Measurements from ENCODE around the gene SLC16A4. TPM values are rescaled to one million over a fixed set of nuclear protein-coding genes. Genes with fewer than 3 reads are reported as not detected.

Gene SLC16A4
- total and polyA plus RNA-seq, 2 experiments from 2014 or later: 15.6 to 28.1 TPM

DNA sequence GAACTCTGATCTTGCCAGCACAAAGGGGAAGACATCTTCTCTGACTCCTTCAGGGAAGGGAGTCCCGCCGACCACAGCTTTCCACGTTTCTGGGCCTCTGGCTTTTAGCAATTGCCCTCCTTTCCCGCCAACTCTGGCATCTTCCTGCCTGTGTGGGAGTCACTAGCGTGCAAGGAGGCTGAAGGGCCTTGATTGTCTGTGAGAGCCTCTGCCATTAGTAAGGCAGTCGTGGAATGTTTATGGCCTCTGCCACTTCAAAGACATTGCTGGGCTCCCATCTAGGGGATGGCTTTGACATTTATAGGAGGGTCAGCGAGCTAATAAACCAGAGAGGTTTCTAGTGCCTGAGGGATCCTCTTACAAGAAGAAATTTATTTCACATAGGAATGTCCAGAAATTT lies 45.8 kb upstream of the SLC16A4 start:
- in situ Hi-C loops (cut with MboI): no loop called here
- peak; percentile 15 for DNase-seq
- H3K4me3 ChIP-seq: no peak overlapping the region
- no peaks in the 10 kb centered on the region for H3K9me2 ChIP-seq (ENCODE audit: insufficient read depth)
- H3K27ac ChIP-seq: no peak overlapping the region
- H3K9ac ChIP-seq: no peak overlapping the region
- no peaks in the 10 kb centered on the region for H3K36me3 ChIP-seq (ENCODE audit: low read depth)
- TF ChIP-seq EZH2 (IDR thresholded peaks at IDR 0.05; ENCODE audit: insufficient read depth, poor library complexity, severe bottlenecking) (no peak), EZH2phosphoT487 (IDR thresholded peaks at IDR 0.05; ENCODE audit: insufficient read depth, low read depth) (no peak)
- no peak overlapping the region for H2AFZ ChIP-seq
- 61 to 72% methylated on average over 7 of the region's 7 CpGs for WGBS, 2 experiments (ENCODE audit: low coverage in 1 of 2, low lambda C conversion rate in 2 of 2, missing lambda C conversion rate in 2 of 2)
- no peaks in the 10 kb centered on the region for H3K79me2 ChIP-seq (ENCODE audit: insufficient read depth)
- H3K4me1 ChIP-seq (ENCODE audit: insufficient read depth): peaks cover 11% of the 10 kb centered on the region
- no peaks in the 10 kb centered on the region; the same call in 1 of the 2 replicates for H3K27me3 ChIP-seq (replicated peaks; ENCODE audit: insufficient read depth)
- H3F3A ChIP-seq (ENCODE audit: insufficient read depth): 0 out of 2 replicates have a peak, but pooled peaks cover 5% of the 10 kb centered on the region
- H4K20me1 ChIP-seq (ENCODE audit: insufficient read depth): no peaks in the 10 kb centered on the region
- H3K9me3 ChIP-seq (ENCODE audit: low read depth): no peaks in the 10 kb centered on the region
- H3K4me2 ChIP-seq (ENCODE audit: unreplicated experiment): no peak overlapping the region

- Histone ChIP-seq H3K36me3 (ENCODE audit: low read depth) (no peaks in the 10 kb centered on the region), H3K9me2 (ENCODE audit: insufficient read depth) (no peaks in the 10 kb centered on the region), H3K79me2 (ENCODE audit: insufficient read depth) (no peaks in the 10 kb centered on the region), H3K9ac (no peak overlapping the region), H3F3A (ENCODE audit: insufficient read depth) (no peaks in the 10 kb centered on the region), H3K27ac (no peak overlapping the region), H3K4me2 (ENCODE audit: unreplicated experiment) (no peak overlapping the region), H3K4me3 (no peak overlapping the region), H3K4me1 (ENCODE audit: insufficient read depth) (no peaks in the 10 kb centered on the region), H2AFZ (no peak overlapping the region), H3K9me3 (ENCODE audit: low read depth) (no peaks in the 10 kb centered on the region), H3K27me3 (replicated peaks; ENCODE audit: insufficient read depth) (no peaks in the 10 kb centered on the region; the same call in 1 of the 2 replicates), H4K20me1 (ENCODE audit: insufficient read depth) (no peaks in the 10 kb centered on the region)
- 78 to 94% methylated on average over 3 of the region's 3 CpGs for WGBS, 2 experiments (ENCODE audit: low coverage in 1 of 2, low lambda C conversion rate in 2 of 2, missing lambda C conversion rate in 2 of 2)
- DNase-seq: no peak
- TF ChIP-seq EZH2phosphoT487 (IDR thresholded peaks at IDR 0.05; ENCODE audit: insufficient read depth, low read depth): no peak
- TF ChIP-seq EZH2 (IDR thresholded peaks at IDR 0.05; ENCODE audit: insufficient read depth, poor library complexity, severe bottlenecking): no peak
- in situ Hi-C loops (cut with MboI): no loop called here
Observed at GRCh38 chr1:110434946-110435345, 44.1 kb upstream of the SLC16A4 start.

DNA sequence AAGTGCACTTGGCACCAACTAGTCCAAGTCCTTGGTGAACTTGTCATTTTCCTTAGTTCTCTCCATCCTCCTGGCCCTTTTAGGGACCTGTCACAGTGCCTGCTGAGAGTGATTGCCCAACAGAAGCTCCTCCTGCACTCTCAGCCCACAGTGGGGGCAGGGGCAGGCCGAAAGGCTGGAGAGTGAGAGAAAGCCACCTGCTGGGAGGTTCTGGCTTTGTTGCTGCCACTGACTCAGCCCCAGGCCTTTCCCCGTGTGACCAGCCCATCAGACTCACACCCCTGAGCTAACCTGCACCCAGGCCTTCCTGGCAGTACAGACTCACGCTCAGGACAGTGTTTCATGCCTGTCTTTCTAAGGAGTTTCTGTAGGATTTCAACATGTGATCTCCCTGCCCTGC lies 43.0 kb upstream of the SLC16A4 start:
- Histone ChIP-seq H3K36me3 (ENCODE audit: low read depth) (no peaks in the 10 kb centered on the region), H3K27ac (no peak overlapping the region), H3K9me2 (ENCODE audit: insufficient read depth) (no peaks in the 10 kb centered on the region), H3K4me2 (ENCODE audit: unreplicated experiment) (no peak overlapping the region), H3K9me3 (ENCODE audit: low read depth) (no peaks in the 10 kb centered on the region), H3K4me3 (no peak overlapping the region), H3K9ac (no peak overlapping the region), H3K4me1 (ENCODE audit: insufficient read depth) (no peaks in the 10 kb centered on the region), H3F3A (ENCODE audit: insufficient read depth) (no peaks in the 10 kb centered on the region), H3K27me3 (replicated peaks; ENCODE audit: insufficient read depth) (peaks cover 3% of the 10 kb centered on the region), H3K79me2 (ENCODE audit: insufficient read depth) (no peaks in the 10 kb centered on the region), H4K20me1 (ENCODE audit: insufficient read depth) (no peaks in the 10 kb centered on the region), H2AFZ (no peak overlapping the region)
- 34 to 45% methylated on average over 3 of the region's 3 CpGs for WGBS, 2 experiments (ENCODE audit: low coverage in 1 of 2, low lambda C conversion rate in 2 of 2, missing lambda C conversion rate in 2 of 2)
- in situ Hi-C loops (cut with MboI): no loop called here
- peak; percentile 61 for DNase-seq
- no peak for TF ChIP-seq EZH2phosphoT487 (IDR thresholded peaks at IDR 0.05; ENCODE audit: insufficient read depth, low read depth)
- TF ChIP-seq EZH2 (IDR thresholded peaks at IDR 0.05; ENCODE audit: insufficient read depth, poor library complexity, severe bottlenecking): no peak

DNA sequence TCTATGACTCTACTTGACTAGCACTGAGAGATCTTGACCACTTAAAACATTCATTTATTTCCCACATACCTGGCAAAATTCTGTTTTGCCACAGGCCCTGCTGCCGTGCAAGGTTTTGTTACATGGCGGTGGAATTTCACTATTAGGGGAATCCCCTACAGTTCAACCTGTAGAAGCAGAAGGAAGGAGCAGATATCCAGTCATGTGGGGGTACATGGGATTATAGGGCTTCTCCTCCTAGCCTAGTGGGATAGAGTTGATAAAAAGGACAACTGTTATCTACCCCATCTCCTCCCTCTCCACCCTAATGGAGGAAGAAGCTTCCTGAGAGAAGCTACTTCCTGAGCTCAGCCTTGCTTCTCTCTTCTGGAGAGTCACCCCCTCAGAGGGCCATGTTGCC lies 42.4 kb upstream of the SLC16A4 start:
- WGBS, 2 experiments (ENCODE audit: low coverage in 1 of 2, low lambda C conversion rate in 2 of 2, missing lambda C conversion rate in 2 of 2): 86 to 89% methylated on average over 2 of the region's 2 CpGs
- Histone ChIP-seq H3F3A (ENCODE audit: insufficient read depth) (no peaks in the 10 kb centered on the region), H3K9me2 (ENCODE audit: insufficient read depth) (no peaks in the 10 kb centered on the region), H3K4me3 (no peak overlapping the region), H3K27ac (no peak overlapping the region), H3K27me3 (replicated peaks; ENCODE audit: insufficient read depth) (peaks cover 9% of the 10 kb centered on the region), H4K20me1 (ENCODE audit: insufficient read depth) (no peaks in the 10 kb centered on the region), H2AFZ (no peak overlapping the region), H3K9me3 (ENCODE audit: low read depth) (no peaks in the 10 kb centered on the region), H3K9ac (no peak overlapping the region), H3K4me1 (ENCODE audit: insufficient read depth) (no peaks in the 10 kb centered on the region), H3K4me2 (ENCODE audit: unreplicated experiment) (no peak overlapping the region), H3K79me2 (ENCODE audit: insufficient read depth) (no peaks in the 10 kb centered on the region), H3K36me3 (ENCODE audit: low read depth) (no peaks in the 10 kb centered on the region)
- TF ChIP-seq EZH2phosphoT487 (IDR thresholded peaks at IDR 0.05; ENCODE audit: insufficient read depth, low read depth) (no peak), EZH2 (IDR thresholded peaks at IDR 0.05; ENCODE audit: insufficient read depth, poor library complexity, severe bottlenecking) (no peak)
- no peak for DNase-seq
- in situ Hi-C loops (cut with MboI): no loop called here

DNA sequence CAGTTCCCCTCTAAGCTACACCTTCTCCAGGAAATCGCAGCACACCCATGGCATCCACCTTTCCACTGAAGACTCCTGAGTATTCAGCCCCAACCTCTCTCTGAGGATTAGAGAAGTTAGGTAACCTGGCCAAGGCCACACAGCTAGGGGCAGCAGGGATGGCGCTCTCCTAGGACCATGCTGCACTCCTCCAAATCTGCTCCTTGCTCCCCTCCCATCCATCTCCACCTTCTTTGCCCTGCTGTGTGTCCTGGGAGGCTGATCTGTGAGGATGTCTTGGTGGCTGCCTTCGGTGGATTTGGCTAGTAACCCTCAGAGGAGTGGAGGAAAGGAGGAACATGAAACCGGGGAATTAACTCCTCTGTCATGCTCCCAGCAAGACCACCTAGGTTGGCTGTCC lies 40.1 kb upstream of the SLC16A4 start:
- Histone ChIP-seq H3K27me3 (replicated peaks; ENCODE audit: insufficient read depth) (peaks cover 10% of the 10 kb centered on the region), H3K9ac (no peak overlapping the region), H3K79me2 (ENCODE audit: insufficient read depth) (no peaks in the 10 kb centered on the region), H3K4me3 (no peak overlapping the region), H3K4me2 (ENCODE audit: unreplicated experiment) (no peak overlapping the region), H3K4me1 (ENCODE audit: insufficient read depth) (no peaks in the 10 kb centered on the region), H4K20me1 (ENCODE audit: insufficient read depth) (no peaks in the 10 kb centered on the region), H3K9me2 (ENCODE audit: insufficient read depth) (no peaks in the 10 kb centered on the region), H3K27ac (no peak overlapping the region), H3K36me3 (ENCODE audit: low read depth) (no peaks in the 10 kb centered on the region), H3K9me3 (ENCODE audit: low read depth) (no peaks in the 10 kb centered on the region), H2AFZ (no peak overlapping the region), H3F3A (ENCODE audit: insufficient read depth) (no peaks in the 10 kb centered on the region)
- no peak for TF ChIP-seq EZH2 (IDR thresholded peaks at IDR 0.05; ENCODE audit: insufficient read depth, poor library complexity, severe bottlenecking)
- TF ChIP-seq EZH2phosphoT487 (IDR thresholded peaks at IDR 0.05; ENCODE audit: insufficient read depth, low read depth): no peak
- in situ Hi-C loops (cut with MboI): no loop called here
- WGBS, 2 experiments (ENCODE audit: low coverage in 1 of 2, low lambda C conversion rate in 2 of 2, missing lambda C conversion rate in 2 of 2): 49 to 50% methylated on average over 4 of the region's 4 CpGs
- DNase-seq: no peak
